RKO (cell line): ENCODE data around the gene SYT15.
A peak's percentile ranks its signal among the peaks of the same experiment; 100 is the strongest.
"Not testable (repeated sequence)": the region's sequence is repeated elsewhere in the genome, so short reads cannot be mapped to it uniquely, and the experiment has no call there.

ENCODE experiments used
- DNase-seq: peaks from one replicate; pipeline ENCODE4 v3.0.0-alpha.2; 2016; ENCODE audit warnings: low spot score

SYT15 gene

DNA sequence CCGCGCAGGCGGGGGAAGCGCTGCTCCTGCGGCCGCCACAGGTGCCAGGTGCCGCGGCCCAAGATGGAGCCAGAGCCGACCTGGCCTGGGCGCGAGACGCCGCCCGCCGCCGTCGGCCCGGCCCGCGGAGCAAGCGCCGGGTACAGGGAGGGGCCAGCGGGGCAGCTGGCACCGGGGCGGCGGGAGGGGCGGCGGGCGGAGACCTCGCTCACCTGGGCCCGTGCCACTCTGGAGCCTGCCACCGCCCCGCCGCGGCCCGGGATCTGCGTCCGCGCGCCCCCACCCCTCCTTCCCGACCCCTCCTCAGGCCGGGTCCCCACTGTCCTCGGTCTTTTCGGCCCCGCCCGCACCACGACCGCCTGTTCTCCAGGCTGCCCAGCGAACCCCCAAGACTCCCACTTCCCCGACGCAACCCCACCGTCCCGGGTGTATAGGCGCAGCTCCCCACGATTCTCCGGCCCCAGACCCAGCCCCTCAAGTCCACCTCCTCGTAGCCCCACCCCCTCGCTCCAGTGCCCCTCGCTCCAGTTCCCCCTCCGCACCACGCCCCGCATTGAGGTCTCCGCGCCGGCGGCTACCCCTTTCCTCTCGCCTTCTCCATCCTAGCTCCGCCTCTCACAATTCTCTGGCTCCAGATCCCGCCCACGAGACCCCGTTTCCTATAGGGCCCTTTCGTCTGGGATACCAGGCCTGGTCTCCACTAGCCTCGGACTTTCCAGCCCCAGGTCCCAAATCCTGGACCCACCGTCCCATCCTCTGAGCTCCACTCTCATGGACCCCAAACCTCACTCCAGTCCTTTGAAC is 22.2 kb upstream of the SYT15 start, which contains the start of gene GPRIN2:
Gene GPRIN2 (minus strand): TSS at position 144 of the 804 bp plus-strand sequence. CDS start 5,922 bp downstream, outside the sequence.
- DNase-seq = no peak

DNA sequence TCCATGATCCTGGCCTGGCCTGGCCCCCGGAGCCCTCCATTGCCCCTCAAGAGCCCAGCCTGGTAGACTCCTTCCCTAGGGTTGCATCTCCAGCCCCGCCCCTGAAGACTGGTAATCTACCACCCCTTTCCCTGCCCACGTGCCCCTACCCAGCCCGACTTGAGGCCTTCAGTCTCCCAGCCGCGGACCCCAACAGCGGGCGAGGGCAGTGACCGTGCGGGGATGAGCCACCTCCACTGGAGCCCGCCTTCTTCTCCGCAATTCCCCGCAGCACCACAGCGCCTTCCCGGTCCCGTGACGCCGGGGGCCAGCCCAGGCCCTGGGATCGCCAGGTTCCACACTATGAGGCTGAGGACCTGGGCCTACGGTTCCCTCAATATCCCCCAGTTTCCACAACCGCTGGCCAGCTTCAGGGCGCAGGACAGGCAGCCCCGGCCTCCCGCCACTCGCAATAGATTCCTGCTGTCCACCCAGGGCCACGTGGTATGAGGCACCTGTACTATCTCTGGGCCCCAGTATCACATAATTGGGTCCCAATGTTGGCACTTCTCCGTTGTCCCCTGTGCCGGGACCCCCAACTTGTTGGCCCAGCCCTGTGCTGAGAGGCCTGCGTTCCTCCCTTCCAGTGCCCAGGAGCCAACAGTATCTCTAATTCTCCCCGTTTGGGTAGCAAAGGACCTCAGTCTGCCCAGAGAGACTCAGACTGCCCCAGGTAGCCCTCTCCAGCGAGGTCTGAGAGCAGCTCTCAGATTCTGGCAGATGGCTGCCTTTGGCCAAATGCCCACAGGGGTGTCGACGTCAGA is 21.4 kb upstream of the SYT15 start:
- no peak for DNase-seq

DNA sequence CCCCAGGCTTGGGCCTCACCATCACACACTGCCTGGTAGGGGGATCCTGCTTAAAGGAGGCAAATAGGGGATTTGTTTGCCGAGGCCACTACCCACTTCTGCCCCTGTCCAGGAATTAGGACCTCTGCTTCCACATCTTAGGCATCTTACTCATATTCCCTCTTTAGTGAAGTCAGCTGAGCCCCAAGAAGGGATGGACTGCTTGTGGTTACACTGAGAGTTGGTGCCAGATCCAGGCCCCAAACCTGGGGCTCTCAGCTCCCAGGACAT is 20.9 kb upstream of the SYT15 start:
- DNase-seq = no peak

DNA sequence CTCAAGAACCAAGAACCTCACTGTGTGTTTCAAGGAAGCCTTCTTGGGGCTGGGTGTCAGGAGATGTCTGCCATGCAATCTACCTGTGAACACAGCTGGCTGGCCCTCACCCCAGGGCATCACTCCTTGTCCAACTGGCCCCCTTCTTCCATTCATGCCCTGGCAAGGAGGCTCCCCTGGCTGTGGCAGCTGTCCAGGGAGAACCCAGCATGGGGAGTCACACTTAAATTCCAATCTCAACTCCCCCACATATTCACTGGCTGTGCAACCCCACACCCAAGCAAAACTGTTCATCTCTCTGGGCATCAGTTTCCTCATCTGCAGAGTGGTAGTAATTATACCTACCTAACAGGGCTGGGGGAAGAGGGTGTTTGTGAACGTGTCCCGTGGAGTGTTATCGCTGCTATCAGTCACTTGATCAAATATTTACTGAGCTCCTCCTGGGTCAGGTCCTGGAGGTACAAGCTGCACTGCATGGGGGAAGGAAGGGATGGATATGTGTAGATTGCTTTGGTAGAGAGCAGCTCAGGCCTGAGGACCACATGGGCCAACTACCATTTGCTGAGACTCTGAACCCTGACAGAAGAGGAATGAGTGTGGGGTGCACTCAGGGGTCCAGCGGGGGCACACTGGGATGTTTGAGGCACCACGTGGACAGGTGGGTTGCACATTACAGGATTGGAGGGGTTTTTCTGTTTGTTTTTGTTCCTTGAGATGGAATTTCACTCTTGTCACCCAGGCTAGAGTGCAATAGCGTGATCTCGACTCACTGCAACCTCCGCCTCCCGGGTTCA is 20.3 kb upstream of the SYT15 start:
- no peak for DNase-seq

DNA sequence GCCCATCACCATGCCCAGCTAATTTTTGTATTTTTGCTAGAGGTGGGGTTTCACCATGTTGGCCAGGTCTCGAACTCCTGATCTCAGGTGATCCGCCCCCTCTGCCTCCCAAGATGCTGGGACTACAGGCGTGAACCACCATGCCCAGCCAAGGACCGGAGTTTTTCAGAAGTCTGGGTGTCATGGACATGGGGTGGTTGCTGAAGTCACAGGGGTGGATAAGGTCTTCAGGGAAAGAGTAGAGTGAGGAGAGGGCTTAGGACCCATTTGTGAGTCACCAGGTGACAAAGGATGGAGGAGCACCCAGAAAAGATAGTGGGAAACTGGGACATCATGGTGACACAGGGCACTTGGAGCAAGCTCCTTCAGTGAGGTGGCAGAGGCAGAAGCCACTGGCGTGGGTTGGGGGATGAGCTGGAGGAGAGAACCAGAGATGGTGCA is 19.7 kb upstream of the SYT15 start:
- no peak for DNase-seq

DNA sequence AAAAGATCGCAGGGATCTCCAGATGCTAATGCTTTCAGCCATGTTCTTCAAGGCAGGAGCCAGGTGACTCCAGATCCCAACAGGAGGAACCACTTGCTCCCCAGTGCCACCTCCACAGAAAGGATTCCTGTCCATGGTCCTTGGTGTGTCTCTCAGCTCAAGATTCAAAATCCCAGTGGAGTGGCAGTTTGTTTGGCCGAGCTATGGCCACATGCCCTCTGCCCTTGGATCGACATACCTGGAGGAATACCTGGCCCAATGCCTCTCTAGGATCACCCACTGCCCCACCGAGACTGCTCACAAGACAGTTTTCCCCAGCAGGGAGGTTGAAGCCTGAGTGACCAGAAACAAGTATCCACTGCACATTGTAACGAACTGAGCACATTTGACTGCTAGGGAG is 18.5 kb upstream of the SYT15 start:
- no peak for DNase-seq

DNA sequence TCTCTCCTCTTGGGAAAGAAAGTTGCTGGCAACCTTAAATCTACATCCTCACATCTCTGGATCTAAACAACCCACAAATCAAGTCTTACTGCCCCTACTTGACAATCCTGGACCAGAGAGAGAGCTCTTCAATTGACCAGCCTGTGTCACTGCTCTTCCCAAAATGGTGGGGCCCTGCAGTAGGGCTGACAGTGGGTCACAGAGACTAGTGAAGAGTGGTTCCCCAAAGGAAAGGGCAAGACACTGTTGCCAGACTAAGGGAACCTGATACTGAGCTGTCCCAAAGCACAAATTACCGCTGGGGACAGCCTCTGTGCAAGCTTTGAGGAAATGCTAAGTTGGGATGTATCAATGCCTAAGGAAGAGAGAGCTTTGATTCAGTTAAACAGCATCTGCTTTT is 18.0 kb upstream of the SYT15 start:
- no peak for DNase-seq

DNA sequence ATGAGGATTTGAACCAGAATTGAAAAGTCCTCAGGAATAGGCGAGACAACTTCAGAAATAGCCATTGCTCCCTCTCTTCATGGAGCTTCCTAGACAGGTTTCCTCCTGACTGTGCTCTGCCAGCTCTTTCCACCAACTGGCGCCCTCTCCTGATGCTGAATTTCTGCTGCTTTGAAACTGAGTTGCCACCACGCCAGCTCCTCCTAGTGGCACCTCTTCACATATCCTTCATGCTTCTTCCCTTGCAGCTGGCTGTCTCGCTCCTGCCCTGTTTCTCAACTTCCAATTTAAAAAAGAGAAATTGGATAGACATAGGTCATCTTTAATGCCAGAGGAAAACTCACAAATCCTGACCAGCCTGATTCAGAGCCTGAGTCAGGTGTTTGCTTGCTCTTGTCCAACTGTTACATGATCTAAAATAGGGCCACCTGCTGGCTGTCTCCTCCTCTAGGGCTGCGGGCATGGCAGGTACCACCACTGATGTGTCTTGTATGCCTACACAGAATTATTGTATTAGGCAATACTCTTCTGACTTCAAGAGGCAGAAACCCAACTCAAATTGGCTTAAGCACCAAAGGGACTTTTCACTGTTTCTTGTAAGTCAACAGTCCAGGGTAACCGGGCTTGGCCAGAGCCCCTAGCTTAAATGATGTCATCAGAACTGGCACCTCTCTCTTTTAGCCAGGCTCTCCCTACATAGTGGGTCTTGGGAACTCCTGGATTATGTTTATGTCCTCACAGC is 13.2 kb upstream of the SYT15 start:
- DNase-seq = peak; percentile 86

DNA sequence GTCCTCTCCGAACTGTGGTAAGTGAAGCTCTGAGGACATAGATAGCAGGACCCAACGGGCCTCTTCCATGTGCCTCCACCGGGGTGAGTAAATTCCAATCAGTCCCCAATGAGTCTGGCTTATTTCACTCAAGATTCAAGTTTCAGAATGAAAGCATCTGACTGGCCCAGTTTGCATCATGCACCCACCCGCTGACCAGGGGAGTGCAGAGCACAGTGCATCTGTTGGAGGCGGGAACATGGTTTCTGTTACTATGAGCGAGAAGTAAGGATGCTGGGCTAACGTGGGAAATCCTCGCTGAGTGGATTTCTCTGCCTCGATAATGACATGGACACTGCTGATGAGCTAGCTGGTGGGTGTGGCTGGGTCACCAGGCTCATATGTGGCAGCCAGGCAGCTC is 11.8 kb upstream of the SYT15 start:
- not testable (repeated sequence) for DNase-seq

DNA sequence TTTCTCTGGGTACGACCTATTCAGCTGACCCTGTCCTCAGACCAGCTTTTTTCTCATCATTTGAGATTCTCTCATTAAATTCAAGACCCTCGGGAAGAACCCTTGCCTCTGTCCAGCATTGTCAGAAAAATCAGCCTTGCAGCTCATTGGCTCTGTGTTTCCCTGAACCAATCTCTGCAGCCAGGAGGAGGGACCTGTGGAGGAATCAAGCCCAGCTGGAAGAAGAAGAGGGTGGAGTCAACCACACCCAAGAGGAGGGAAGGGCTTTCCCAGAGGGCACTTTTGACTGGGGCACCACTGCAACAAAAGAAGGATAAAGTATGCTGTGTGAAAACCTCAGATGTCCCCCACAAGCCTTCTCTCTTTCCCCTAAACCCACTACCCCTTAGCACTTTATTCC is 8.3 kb upstream of the SYT15 start:
- not testable (repeated sequence) for DNase-seq

DNA sequence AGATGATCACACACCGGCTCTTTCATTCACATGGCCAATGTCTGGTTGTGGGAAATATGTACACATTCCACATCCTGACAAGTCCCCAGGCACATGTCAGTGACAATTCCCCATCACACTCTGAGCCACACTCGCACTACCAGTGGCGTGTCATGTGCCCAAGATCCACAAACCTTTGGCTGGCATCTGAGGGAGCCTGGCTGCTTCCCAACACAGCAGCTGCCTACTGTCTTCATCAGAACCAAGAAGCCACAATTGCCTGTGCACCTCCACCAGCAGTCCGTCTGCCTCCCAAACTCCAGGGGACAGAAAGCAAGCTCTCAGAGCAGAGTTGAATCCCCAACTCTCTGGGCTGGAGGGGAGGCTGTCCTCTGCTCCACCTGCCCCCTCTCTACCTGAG is 6.2 kb upstream of the SYT15 start:
- DNase-seq = not testable (repeated sequence)

DNA sequence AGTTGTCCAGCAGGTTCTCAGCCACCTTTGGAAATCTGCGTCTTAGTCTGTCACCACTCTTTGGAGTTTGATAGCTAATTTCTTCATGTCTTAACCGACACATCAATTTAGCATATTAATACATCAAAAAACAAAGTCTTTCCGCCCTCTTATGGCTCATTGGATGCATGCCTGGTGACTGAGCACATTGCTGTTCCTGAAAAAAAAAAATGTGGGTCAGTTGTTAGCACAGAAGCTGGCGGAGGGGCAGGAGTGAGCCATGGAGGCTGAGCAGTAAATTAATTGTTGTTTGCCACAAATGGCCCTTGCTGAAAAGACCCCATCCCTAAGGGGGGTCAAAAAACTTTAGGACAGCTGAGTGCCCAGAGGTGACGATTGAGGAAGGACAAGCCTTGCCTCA is 5.6 kb upstream of the SYT15 start:
- not testable (repeated sequence) for DNase-seq

DNA sequence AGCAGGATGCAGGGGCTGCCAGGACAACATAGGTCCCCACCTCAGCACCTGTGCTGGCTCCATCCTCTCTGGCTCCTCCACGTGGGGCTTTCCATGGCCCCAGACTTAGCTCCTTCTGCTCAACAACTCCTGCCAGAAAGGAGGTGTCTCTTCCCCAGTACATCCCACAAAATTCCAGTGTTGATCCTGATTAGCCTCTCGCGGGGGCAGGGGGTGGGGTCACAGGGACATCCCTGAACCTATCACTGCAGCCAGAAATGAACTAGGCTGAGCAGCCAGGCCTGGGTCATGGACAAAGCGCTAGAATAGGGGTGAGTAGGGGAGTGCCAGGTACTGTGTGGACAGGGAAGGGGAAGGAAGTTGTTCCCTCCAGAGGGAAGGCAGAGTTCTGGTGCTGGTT is 5.0 kb upstream of the SYT15 start:
- not testable (repeated sequence) for DNase-seq

DNA sequence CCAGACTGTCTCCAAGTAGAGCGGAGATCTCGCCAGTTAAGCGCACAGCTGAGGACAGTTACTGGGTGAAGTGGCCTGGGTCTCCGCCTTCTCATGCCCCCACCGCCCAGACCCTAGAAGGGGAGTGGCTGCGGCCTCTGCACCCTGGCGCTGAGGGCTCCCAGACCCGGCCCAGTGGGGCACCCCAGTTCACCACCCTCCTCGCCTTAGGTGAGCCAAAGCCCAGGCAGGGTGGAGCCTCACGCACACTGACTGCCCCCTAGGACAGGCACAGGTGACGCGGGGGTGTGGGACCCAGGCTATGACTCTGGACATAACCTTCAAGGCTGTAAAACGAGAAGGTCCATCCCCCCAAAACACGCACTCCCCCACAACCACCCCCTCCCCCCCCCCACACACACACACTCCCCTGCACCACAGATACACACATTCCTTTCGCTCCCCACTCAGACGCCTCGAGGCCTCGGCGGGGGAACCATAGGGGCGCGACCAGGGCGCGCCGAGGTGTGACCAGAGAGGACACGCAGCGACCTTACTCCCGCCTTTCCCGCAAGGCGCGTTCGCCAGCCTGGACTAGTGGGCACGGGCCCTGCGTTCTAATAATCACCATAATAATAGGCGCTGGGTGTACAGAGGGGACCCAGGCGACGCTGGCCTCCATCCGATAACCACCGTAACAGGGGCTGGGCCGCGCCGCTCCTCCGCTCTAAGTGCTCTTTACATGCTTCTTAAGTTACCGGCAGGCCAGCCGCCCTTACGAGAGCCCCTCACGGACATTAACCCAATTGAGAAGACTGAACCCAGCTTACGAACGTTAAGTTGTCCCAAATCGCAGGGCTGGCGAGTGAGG is 1.1 kb upstream of the SYT15 start:
- not testable (repeated sequence) for DNase-seq

DNA sequence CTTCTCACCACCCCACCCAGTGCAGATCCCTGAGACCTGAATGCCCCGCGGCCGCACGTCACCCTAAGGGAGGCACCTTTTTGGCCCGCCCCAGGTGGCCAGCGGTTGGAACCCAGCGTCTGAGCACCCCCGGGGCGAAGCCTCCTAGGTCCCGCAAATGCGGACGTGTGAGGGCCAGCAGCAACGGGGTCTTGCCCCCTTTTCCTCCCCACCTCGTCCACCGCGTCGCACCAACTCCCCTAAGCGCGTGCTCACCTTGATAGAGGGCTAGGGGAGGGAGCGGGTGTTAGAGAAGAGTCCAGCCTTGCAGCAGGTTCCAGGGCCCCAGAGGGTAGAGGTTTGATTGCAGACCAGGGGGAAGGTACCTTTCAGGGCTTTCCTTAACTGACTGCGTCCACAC is 450 bp downstream of the SYT15 start:
- not testable (repeated sequence) for DNase-seq

DNA sequence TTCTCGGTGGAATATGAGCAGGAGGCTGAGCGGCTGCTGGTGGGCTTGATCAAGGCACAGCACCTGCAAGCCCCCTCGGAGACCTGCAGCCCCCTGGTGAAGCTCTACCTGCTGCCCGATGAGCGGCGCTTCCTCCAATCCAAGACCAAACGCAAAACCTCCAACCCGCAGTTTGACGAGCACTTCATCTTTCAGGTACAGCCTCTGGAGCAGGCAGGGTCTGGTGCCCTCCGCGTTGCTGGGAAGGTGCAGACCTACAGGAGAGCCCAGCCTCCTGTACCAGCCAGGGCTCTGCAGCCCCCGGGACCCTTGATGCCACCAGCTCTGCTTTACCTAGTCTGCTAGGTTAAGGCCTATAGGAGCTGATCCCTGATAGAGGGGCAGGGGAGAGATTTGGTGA is 3.1 kb downstream of the SYT15 start:
- not testable (repeated sequence) for DNase-seq

DNA sequence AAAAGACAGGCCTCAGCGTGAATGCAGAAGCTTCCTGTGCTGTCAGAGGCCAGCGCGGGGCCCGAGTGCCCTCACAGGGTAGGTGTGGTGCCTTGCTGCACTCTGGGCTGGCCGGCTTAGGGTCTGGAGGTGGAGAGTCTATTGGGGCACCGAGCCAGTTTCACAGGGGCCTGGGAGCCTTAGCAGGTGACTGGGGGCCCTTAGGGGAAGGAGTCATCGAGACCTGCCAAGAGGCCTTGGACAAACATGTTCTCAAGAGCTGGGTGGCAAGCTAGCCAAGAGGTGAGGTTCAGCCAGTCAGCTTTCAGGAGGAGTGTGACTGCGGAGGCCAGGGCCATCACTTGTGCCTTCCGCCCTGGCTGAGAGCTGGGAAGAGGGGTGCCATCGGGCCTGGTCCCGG is 3.6 kb downstream of the SYT15 start:
- not testable (repeated sequence) for DNase-seq

DNA sequence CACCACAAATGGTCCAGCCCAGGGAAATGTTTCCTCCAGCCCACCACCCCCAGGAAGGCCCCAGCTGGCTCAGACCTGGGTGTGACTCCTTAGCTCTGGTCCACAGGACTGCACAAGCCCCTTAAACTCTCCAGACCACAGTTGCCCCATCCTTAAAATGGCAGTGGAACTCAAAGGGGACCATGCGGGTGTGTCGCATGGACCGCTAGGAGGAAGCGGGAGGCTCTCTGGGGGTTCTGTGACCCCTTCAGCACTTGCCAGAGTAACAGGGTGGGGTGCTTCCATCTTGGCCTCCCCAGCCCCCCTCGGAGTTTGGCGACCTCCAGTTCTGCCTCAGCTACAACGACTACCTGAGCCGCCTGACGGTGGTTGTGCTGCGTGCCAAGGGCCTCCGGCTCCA is 5.3 kb downstream of the SYT15 start:
- not testable (repeated sequence) for DNase-seq

DNA sequence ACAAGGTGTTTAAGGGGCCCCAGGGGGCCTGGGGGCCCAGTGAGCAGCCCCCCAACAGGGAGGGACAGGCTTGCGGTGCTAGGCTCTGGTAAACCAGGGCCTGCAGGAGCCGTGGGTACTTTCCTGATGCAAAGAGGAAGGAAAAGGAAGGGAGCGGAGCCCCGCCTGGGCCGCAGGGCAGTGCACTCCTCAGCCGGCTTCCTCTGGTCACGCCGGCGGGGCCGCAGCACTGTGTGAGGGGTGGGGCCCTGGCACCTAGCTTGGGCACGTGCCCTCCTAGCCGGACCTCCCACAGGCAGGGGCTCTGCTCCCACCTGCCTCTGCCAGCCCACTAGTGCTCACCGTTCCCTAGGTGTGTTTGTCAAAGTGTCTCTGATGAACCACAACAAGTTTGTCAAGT is 6.3 kb downstream of the SYT15 start:
- DNase-seq = not testable (repeated sequence)

DNA sequence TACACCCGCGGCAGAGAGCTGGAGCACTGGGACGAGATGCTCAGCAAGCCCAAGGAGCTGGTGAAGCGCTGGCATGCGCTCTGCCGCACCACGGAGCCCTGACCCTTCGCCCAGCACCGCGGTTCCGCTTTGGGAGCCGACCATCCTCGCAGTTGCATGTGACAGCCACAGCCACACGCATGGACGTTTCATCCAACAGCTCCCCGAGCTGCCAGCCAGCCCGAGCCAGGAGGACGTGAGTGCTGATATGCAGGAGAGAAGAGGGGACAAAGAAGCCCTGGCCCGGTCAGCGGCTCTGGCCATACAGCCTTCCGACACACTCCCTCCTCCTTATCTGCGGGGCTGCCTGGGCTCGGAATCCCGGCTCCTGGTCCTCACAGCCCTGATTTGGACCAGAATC is 8.6 kb downstream of the SYT15 start:
- not testable (repeated sequence) for DNase-seq

DNA sequence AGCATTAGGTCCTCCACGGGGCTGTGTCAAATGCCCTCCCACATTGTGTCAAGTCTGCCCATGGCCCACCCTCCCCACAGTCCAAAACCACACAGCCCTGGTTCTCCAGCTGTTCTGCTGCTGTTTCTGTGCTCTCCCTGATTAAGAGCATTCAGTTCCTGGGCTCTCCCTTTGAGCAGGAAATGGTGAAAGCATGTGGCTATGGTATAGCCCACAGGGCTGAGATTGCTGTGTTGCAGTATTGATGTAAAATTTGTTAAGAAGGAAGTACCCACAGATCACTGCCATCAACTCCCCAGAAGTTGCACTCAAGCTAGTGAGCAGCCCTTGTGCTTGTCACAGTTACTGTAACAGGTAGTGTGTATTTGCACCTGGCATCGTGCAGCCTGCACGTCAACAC is 9.3 kb downstream of the SYT15 start:
- DNase-seq = not testable (repeated sequence)
